Measurements from ENCODE around the gene BBS2. TPM values are rescaled to one million over a fixed set of nuclear protein-coding genes. Genes with fewer than 3 reads are reported as not detected.

Gene BBS2
- total and polyA plus RNA-seq, 2 of the 13 experiments (the other 11 are each of a cell fraction or from before 2014, with no cell fraction given): 59.7 to 68.3 TPM

- H2AFZ ChIP-seq (ENCODE audit: low read length): no peak overlapping the region
- no peaks in the 10 kb centered on the region for H3K79me2 ChIP-seq (ENCODE audit: insufficient read depth, low read length)
- H3K9ac ChIP-seq (ENCODE audit: insufficient read depth, low read depth, low read length): no peak overlapping the region
- in situ Hi-C loops (cut with HindIII; ENCODE audit: extremely low pct_ligation_motif_present, low pct_unique_long_range_greater_than_20kb) (no loop called here), intact Hi-C loops (cut with micrococcal nuclease; ENCODE audit: unreplicated experiment) (no loop called here)
- ChIA-PET POLR2A (no interaction called here), CTCF (ENCODE audit: low intra/inter-chr PET ratio, low total read pairs) (no interaction called here)
- no peaks in the 10 kb centered on the region for H4K20me1 ChIP-seq (ENCODE audit: insufficient read depth, low read length)
- no peak overlapping the region for H3K4me2 ChIP-seq (ENCODE audit: low read depth, low read length)
- ATAC-seq: no peak
- no TSS peak for BruUV-seq (replicated peaks)
- no peaks in the 10 kb centered on the region for H3K4me1 ChIP-seq (ENCODE audit: insufficient read depth, low read length)
- H3K9me3 ChIP-seq (ENCODE audit: low read length): no peaks in the 10 kb centered on the region
- no peak overlapping the region for H3K27ac ChIP-seq (ENCODE audit: extremely low read length, insufficient read depth, low read length)
- H3K36me3 ChIP-seq (replicated peaks in 1 of 2; ENCODE audit: control insufficient read depth in 1 of 2, insufficient read depth in 2 of 2, low read length in 2 of 2): peaks cover 25 to 78% of the 10 kb centered on the region in 2 experiments
- WGBS (ENCODE audit: low lambda C conversion rate): 96% methylated on average over 2 of the region's 2 CpGs
- TF ChIP-seq REST (IDR thresholded peaks at IDR 0.05; ENCODE audit: borderline replicate concordance in 1 of 2, low read depth in 1 of 2, low read length in 2 of 2): no peak
- FAIRE-seq: no peak
- no peak for DNase-seq (ENCODE audit: low spot score)
- H3K27me3 ChIP-seq (ENCODE audit: control insufficient read depth in 1 of 2, insufficient read depth in 2 of 2, low read length in 2 of 2): no peaks in the 10 kb centered on the region
- no peak overlapping the region for H3K4me3 ChIP-seq (replicated peaks in 1 of 3; ENCODE audit: insufficient read depth in 1 of 3, low read depth in 2 of 3, low read length in 3 of 3)
Observed at GRCh38 chr16:56475201-56475600, 44.6 kb downstream of the BBS2 start.

GRCh38 chr16:56470666-56471065, 49.2 kb downstream of the BBS2 start:
- intact Hi-C loops (cut with micrococcal nuclease; ENCODE audit: unreplicated experiment): no loop called here
- CTCF ChIA-PET (ENCODE audit: low intra/inter-chr PET ratio, low total read pairs): no interaction called here
- DNase-seq (ENCODE audit: low spot score) (no peak), FAIRE-seq (no peak), ATAC-seq (no peak)
- no peaks in the 10 kb centered on the region for H3K79me2 ChIP-seq (ENCODE audit: insufficient read depth, low read length)
- no peaks in the 10 kb centered on the region for H4K20me1 ChIP-seq (ENCODE audit: insufficient read depth, low read length)
- H3K27ac ChIP-seq (ENCODE audit: extremely low read length, insufficient read depth, low read length): no peak overlapping the region
- H3K9ac ChIP-seq (ENCODE audit: insufficient read depth, low read depth, low read length): no peak overlapping the region
- no peaks in the 10 kb centered on the region for H3K9me3 ChIP-seq (ENCODE audit: low read length)
- BruUV-seq (replicated peaks): TSS peak; percentile 16
- WGBS (ENCODE audit: low lambda C conversion rate): 98% methylated on average over 1 of the region's 1 CpG
- no peak overlapping the region for H3K4me3 ChIP-seq (replicated peaks in 1 of 3; ENCODE audit: insufficient read depth in 1 of 3, low read depth in 2 of 3, low read length in 3 of 3)
- POLR2A ChIA-PET: interaction anchor here (1.6 kb wide), 1 partner anchor 20 kb away, joined by 5 read pairs; the partner anchor contains the start of genes NUDT21 and OGFOD1
- no peaks in the 10 kb centered on the region for H3K4me1 ChIP-seq (ENCODE audit: insufficient read depth, low read length)
- no peak overlapping the region for H2AFZ ChIP-seq (ENCODE audit: low read length)
- no peak overlapping the region for H3K4me2 ChIP-seq (ENCODE audit: low read depth, low read length)
- in situ Hi-C loops (cut with HindIII; ENCODE audit: extremely low pct_ligation_motif_present, low pct_unique_long_range_greater_than_20kb): no loop called here
- TF ChIP-seq ZNF3 (CRISPR knock-in tag; IDR thresholded peaks at IDR 0.05) (peak; percentile 85), ZNF230 (CRISPR knock-in tag; IDR thresholded peaks at IDR 0.05) (no peak)
- peaks cover 42 to 80% of the 10 kb centered on the region in 2 experiments for H3K36me3 ChIP-seq (replicated peaks in 1 of 2; ENCODE audit: control insufficient read depth in 1 of 2, insufficient read depth in 2 of 2, low read length in 2 of 2)
- H3K27me3 ChIP-seq (ENCODE audit: control insufficient read depth in 1 of 2, insufficient read depth in 2 of 2, low read length in 2 of 2): no peaks in the 10 kb centered on the region

All from HepG2 (cell line).